AG09319 (cell line): ENCODE results near the gene ANKS4B.
"Not testable (repeated sequence)": the region's sequence is repeated elsewhere in the genome, so short reads cannot be mapped to it uniquely, and the experiment has no call there.

Source experiments
- DNase-seq: peaks from one replicate; pipeline ENCODE4 v3.0.0-alpha.2; 2010; ENCODE audit warnings: low read depth; ENCODE audit errors: extremely low read depth
- TF ChIP-seq, protein P1 (sequence below): IDR thresholded peaks from 2 replicates; pipeline ENCODE4 v1.5.1; 2011; ENCODE audit warnings: low read depth, mild to moderate bottlenecking, inconsistent platforms, low read length, moderate library complexity

Gene ANKS4B

DNA sequence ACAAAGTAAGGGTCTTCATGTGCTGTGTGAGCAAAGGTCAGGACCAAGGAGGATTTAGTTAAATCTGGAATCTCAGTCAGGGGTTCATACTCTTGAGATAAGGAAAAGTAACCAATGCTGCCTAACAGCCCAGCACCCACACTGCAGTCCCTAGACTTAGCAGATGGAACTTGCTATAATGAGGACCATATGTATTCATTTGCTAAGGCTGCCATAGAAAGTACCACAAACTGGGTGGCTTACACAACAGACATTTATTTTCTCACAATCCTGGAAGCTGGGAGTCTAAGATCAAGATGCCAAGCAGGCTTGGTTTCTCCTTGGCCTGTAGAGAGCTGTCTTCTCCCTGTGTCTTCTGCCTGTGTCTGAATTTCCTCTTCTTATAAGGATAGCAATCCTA, 42.9 kb upstream of the ANKS4B start:
- DNase-seq: peak; percentile 49
- TF ChIP-seq, protein P1, sequence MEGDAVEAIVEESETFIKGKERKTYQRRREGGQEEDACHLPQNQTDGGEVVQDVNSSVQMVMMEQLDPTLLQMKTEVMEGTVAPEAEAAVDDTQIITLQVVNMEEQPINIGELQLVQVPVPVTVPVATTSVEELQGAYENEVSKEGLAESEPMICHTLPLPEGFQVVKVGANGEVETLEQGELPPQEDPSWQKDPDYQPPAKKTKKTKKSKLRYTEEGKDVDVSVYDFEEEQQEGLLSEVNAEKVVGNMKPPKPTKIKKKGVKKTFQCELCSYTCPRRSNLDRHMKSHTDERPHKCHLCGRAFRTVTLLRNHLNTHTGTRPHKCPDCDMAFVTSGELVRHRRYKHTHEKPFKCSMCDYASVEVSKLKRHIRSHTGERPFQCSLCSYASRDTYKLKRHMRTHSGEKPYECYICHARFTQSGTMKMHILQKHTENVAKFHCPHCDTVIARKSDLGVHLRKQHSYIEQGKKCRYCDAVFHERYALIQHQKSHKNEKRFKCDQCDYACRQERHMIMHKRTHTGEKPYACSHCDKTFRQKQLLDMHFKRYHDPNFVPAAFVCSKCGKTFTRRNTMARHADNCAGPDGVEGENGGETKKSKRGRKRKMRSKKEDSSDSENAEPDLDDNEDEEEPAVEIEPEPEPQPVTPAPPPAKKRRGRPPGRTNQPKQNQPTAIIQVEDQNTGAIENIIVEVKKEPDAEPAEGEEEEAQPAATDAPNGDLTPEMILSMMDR: no peak

DNA sequence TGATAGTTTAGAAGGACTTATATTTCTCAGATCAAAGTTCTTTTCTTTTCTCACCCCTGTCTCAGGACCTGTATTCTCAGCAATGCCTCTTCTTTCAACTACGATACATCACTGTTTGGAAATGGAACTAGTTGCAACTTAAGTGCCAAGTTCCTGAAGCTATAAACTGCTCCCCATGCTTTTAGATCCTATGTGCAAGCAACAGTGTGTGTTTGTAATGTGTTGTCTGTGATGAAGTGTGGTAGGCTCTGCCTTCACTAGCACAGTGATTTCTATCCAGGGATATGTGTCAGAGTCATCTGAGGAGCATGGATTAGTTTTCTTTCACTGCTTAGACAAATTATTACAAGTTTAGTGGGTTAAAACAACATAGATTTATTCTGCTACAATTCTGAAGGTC, 40.5 kb upstream of the ANKS4B start:
- TF ChIP-seq, protein P1: no peak
- DNase-seq: no peak

DNA sequence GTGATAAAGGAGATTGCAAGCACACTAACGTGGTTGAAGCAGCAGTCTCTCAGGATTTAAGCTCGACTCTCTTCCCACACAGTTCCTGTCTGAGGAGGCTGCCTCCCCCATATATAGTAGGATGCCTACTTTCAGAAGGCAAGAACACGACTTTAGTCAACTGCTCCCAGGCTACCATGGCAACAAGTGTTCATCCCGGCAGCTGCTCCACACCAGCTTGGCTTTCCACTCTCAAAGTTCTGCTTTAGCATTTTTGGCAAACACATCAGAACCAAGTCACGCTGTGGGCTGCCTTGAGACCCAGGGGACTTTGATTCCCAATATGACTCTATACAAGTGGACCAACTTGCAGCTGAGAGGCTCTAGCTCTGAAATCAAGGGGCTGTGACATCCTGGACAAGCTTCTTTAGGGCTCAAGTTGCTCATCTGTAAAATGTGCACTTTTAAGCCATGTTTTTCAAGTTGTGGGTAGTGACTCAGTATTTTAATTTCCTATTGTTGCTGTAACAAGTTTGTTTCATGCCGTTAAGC, 38.7 kb upstream of the ANKS4B start:
- TF ChIP-seq, protein P1: no peak
- DNase-seq: no peak

DNA sequence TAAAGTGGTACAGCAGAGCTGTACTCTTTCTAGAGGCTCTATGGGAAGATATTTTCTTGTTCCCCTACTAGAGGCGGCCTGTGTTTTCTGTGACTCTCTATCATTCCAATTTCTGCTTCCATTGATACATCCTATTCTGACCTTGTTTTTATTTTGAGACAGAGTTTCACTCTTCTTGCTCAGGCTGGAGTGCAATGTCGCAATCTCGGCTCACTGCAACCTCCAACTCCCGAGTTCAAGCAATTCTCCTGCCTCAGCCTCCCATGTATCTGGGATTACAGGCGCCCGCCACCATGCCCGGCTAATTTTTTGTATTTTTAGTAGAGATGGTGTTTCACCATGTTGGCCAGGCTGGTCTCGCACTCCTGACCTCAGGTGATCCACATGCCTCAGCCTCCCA, 38.2 kb upstream of the ANKS4B start:
- DNase-seq: not testable (repeated sequence)

DNA sequence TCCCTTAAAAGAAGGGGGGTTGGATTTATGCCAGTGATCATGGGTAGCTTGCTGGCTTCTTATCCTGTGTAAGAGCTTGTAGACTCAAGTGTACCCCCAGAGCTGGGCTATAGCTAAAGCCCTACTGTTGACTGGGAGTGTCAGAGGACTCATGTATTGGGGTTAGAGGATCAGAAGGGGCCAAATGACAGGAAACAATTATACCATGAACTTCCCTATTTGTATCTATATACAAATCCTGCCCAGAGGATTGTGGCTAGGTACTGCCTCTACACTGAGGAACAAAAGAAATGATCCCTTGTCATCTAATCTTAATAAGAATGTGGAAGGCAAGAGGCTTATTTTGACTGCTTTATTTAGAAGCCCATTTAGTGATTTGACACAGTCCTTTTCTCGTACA, 36.4 kb upstream of the ANKS4B start:
- TF ChIP-seq, protein P1: no peak
- no peak for DNase-seq

DNA sequence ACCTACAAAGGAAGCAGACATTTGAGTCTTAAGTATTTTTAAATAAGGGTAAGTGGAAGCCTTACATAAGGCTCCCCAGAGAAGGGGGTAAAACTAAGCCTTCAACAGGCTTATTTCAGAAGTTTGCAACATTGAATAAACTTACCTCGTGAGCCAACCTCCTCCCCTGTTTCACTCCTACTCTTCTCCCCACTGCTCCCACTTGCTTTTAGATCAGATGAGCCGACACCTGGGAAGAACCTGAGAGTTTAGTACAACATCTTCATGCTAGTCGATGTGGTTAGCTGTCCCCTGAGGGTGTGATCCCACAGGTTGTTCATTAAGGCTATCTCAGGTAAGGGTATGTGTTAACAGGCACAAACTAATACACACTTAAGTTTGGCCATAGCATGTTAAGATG, 35.9 kb upstream of the ANKS4B start:
- DNase-seq: no peak
- TF ChIP-seq, protein P1: no peak

DNA sequence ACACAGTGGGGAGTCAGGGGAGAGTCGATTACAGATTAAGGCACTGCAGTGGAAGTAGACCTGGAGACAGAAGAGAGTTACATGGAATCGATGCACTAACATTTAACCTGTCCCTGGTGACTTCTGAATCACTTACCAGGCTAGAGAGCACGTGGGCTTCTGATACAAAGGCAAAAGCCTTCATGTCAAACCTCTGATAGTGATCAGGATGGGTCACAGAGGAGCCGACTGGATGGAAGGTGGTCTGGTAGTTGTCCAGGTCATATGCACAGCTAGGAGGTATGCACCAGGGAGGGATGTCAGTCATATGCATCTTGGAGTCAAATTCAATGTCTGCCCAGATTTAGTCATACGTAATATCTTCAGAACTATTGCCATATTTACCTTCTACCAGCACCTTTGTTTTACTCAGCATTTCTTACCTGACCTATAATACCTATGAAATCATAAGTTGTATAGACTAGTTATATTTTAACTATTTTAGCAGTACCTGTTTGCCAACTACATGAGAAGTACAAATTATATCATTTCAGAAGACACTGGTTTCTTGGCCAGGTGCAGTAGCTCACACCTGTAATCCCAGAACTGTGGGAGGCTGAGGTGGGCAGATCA, 33.8 kb upstream of the ANKS4B start:
- DNase-seq: no peak
- TF ChIP-seq, protein P1: no peak
